Measurements from ENCODE around the gene CHADL.

The CHADL gene

DNA sequence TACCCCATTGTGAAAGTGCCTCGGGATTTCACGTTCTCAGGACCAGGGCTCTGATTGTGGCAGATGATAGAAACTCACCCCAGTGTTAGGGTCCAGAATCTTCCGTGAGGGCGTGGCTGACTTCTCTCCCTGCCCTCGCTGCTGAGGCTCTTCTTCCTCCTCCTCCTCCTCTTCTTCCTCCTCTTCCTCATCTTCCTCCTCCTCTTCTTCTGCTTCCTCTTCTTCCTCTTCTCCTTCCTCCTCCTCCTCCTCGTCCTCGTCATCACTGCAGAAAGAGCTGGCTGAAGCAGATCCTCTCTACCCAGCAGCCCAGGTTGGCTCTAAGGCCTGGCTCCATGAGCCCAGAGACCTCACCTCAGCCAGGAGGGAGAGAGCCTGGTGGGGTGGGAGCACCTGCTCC is 13.5 kb upstream of the CHADL start:
- H3K27ac ChIP-seq = no peak overlapping the region
- TF ChIP-seq, protein P1, sequence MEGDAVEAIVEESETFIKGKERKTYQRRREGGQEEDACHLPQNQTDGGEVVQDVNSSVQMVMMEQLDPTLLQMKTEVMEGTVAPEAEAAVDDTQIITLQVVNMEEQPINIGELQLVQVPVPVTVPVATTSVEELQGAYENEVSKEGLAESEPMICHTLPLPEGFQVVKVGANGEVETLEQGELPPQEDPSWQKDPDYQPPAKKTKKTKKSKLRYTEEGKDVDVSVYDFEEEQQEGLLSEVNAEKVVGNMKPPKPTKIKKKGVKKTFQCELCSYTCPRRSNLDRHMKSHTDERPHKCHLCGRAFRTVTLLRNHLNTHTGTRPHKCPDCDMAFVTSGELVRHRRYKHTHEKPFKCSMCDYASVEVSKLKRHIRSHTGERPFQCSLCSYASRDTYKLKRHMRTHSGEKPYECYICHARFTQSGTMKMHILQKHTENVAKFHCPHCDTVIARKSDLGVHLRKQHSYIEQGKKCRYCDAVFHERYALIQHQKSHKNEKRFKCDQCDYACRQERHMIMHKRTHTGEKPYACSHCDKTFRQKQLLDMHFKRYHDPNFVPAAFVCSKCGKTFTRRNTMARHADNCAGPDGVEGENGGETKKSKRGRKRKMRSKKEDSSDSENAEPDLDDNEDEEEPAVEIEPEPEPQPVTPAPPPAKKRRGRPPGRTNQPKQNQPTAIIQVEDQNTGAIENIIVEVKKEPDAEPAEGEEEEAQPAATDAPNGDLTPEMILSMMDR (conservative IDR thresholded peaks at IDR 0.05) = no peak
- no peak for TF ChIP-seq ZFX (IDR thresholded peaks at IDR 0.05)

DNA sequence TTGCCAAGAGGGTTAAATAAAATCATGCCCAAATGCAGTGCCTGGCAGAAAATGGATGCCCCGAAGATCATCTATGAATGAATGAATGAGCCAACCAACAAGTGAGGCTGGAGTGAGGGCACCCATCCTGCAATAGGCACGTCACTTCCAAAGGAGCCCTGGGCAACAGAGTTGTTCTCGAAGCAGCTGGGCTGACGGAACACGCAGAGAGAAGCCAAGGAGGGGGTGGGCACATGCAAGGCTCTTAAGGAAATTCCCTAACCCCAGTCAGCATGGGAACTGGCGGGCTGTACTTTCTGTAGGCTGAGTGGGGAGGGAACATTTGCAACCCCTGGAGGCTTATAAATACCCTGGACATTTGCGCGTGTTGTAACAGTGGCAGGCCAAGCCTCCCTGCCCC is 11.6 kb upstream of the CHADL start:
- H3K27ac ChIP-seq = no peak overlapping the region
- TF ChIP-seq, protein P1 (conservative IDR thresholded peaks at IDR 0.05) = no peak
- no peak for TF ChIP-seq ZFX (IDR thresholded peaks at IDR 0.05)

DNA sequence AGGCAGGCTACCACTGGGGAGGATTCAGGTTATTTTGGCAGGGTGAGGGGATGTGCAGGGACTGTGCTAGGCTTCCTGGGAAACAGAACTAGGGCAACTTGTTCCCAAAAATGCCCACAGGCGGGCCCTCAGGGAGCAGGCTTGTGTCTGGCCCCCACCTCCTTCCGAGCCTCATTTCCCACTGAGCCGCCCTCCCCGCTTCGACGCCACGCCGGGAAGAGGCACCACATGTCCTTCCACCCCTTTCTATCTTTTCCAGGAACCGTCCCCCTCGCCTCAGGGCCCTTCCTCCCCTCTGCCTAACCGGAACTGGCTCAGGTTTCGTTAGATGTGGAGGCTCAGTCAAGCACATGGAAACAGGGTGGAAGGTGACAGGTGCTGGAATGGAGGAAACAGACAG is 9.4 kb upstream of the CHADL start:
- TF ChIP-seq, protein P1 (conservative IDR thresholded peaks at IDR 0.05) = no peak
- TF ChIP-seq ZFX (IDR thresholded peaks at IDR 0.05) = no peak
- no peak overlapping the region for H3K27ac ChIP-seq

DNA sequence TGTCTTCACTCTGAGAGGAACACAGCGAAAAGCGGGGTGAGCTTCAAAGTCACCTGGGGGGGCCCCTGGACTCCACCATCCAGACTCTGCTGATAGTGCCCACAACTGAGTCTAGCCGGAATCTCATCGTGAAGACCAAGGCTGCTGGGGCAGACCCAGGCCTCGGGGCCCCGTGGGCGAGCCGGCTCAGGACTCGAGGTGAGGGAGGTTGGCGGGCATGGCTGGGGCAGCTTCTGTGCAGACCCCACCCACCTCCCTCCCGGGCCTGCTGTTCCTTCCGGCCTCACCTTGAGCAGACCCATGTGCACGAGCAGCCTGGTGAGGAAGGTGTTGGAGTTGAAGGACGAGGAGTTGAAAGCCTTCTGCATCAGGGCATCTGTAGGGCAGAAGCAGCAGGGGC is 8.7 kb upstream of the CHADL start:
- TF ChIP-seq, protein P1 (conservative IDR thresholded peaks at IDR 0.05) = no peak
- TF ChIP-seq ZFX (IDR thresholded peaks at IDR 0.05) = no peak
- H3K27ac ChIP-seq = no peak overlapping the region

DNA sequence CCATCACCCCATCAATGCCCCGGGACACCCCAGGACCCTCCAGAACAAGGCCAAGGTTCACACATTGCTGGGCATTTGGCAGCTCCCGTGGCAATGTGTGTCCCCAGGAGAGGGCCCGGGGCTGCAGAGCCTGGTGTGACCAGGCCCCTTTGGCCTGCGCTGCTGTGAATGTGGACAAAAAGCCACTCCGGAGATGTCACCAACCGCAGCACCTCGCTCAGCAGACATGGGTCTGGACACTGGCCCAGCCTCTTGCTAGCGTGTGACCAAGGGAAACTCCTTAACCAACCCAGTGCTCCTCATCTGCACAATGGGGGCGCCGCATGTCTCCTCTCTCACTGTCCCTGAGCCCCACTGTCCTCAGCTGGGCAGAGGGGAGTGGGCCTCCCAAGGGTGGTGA is 8.0 kb upstream of the CHADL start:
- TF ChIP-seq, protein P1 (conservative IDR thresholded peaks at IDR 0.05) = no peak
- TF ChIP-seq ZFX (IDR thresholded peaks at IDR 0.05) = no peak

DNA sequence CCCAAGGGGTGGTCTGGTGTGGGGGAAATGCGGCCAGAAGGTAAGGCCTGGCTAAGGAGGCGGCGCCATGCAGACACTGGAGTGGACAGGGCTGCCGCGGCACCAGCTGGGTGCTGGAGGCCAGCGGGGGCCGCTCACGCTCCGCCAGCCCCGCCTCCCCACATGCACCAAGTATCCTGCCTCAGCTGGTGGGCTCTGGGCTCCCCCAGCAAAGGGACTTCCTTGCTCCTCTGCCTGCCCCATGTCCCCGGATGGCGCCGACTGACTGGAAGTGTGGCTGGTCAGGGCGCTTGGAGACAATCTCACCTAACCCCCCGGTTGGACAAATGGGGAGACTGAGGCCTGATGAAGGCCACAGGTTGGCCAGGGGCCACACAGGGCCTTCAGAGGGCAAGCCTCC is 7.6 kb upstream of the CHADL start:
- H3K27ac ChIP-seq = no peak overlapping the region
- TF ChIP-seq, protein P1 (conservative IDR thresholded peaks at IDR 0.05) = no peak
- TF ChIP-seq ZFX (IDR thresholded peaks at IDR 0.05) = no peak

More for the DNA sequence above, 8.0 kb upstream of the CHADL start:
- no peak overlapping the region for H3K27ac ChIP-seq

DNA sequence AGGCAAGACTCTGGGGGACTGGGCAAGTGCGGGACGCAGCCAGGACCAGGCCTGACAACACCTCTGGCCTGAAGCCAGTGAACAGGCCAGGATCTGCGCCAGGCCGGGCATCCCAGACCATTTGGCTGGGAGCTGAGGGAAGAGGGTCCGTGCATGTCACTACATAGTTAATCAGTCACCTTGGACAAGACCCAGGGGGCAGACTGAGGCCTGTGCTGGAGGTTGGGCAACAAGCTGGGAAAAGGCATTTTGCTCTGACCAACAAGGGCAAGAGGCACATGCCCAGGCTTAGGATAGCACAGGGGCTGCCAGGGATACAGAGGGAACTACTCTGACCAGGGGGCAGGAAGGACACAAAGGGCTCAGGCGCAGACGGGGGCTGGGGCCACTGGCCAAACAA is 7.0 kb upstream of the CHADL start:
- no peak overlapping the region for H3K27ac ChIP-seq
- no peak for TF ChIP-seq ZFX (IDR thresholded peaks at IDR 0.05)
- TF ChIP-seq, protein P1 (conservative IDR thresholded peaks at IDR 0.05) = no peak
